Measurements from ENCODE around the gene OR51G2. TPM values are rescaled to one million over a fixed set of nuclear protein-coding genes. Genes with fewer than 3 reads are reported as not detected.

OR51G2 gene
- total and polyA plus RNA-seq, 11 donors = not detected

DNA sequence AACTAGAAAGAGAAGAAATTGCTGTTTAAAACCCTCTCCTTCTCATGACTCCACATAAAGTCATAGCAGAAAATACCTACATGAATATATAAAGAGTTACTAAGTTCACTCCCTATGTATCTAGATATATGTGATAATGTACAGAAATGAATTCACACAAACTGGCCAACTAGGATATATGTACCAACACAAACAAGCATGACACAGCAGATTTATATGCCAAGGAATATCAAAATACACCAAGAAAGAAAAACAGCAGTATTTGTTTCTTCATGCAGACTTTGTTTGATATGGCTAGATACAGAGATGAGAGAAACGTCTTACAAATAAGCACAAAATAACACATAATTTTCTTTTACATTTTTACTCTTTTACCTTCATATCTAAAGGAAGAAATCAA, 3.2 kb upstream of the OR51G2 start:
- H3K9me3 ChIP-seq = no peaks in the 10 kb centered on the region
- no peaks in the 10 kb centered on the region for H3K4me1 ChIP-seq
- TF ChIP-seq, protein P1, sequence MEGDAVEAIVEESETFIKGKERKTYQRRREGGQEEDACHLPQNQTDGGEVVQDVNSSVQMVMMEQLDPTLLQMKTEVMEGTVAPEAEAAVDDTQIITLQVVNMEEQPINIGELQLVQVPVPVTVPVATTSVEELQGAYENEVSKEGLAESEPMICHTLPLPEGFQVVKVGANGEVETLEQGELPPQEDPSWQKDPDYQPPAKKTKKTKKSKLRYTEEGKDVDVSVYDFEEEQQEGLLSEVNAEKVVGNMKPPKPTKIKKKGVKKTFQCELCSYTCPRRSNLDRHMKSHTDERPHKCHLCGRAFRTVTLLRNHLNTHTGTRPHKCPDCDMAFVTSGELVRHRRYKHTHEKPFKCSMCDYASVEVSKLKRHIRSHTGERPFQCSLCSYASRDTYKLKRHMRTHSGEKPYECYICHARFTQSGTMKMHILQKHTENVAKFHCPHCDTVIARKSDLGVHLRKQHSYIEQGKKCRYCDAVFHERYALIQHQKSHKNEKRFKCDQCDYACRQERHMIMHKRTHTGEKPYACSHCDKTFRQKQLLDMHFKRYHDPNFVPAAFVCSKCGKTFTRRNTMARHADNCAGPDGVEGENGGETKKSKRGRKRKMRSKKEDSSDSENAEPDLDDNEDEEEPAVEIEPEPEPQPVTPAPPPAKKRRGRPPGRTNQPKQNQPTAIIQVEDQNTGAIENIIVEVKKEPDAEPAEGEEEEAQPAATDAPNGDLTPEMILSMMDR (IDR thresholded peaks at IDR 0.05) = no peak
- TF ChIP-seq POLR2A (IDR thresholded peaks at IDR 0.05) = no peak
- no peak for DNase-seq
- no peak overlapping the region for H3K27ac ChIP-seq
- H3K36me3 ChIP-seq = no peaks in the 10 kb centered on the region
- no peaks in the 10 kb centered on the region for H3K27me3 ChIP-seq
- 55 to 59% (median 57%) methylated on average over 1 of the region's 1 CpG for WGBS, 4 donors
- intact Hi-C loops (cut with DNase I) = no loop called here
- ATAC-seq = no peak
- no peak overlapping the region for H3K4me3 ChIP-seq

DNA sequence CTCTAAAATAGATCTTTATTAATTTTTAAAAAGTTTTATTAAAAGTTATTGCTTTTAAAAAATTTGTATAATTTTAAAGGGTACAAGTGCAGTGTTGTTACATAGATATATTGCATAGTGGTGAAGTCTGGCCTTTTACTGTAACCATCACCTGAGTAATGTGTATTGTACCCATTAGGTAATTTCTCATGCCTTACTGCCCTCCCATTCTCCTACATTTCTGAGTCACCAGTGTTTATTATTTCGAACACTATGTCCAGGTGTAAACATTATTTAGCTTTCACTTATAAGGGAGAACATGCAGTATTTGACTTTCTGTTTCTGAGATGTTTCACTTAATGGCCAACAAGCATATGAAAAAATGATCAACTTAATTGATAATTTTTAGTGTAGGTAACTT, 2.6 kb upstream of the OR51G2 start:
- Histone ChIP-seq H3K9me3 (no peaks in the 10 kb centered on the region), H3K4me1 (no peaks in the 10 kb centered on the region), H3K36me3 (no peaks in the 10 kb centered on the region), H3K4me3 (no peak overlapping the region), H3K27me3 (no peaks in the 10 kb centered on the region), H3K27ac (no peak overlapping the region)
- no peak for TF ChIP-seq POLR2A (IDR thresholded peaks at IDR 0.05)
- TF ChIP-seq, protein P1 (IDR thresholded peaks at IDR 0.05) = no peak
- intact Hi-C loops (cut with DNase I) = no loop called here
- ATAC-seq (no peak), DNase-seq (no peak)
- WGBS, 4 donors = 69 to 83% (median 77%) methylated on average over 1 of the region's 1 CpG

DNA sequence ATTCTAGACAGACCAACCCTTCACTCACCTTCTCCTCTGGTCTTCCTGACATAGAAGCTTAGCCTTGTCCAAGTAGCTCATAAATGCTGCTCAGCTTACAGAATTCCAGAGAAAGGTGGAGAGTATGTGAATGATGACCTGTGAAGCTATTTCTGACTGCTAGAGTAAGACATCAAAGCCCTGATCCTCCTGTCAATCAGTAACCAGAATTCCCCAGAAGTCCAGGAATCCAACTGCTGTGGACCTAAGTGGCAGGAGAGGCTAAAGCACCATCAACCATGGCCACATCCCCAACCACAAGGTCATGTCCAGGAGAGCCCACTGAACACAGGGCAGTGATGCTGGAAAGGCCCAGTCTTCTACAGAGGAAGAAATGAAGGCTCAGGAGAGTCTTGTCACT, 2.6 kb downstream of the OR51G2 start:
- ATAC-seq (no peak), DNase-seq (no peak)
- Histone ChIP-seq H3K4me1 (no peaks in the 10 kb centered on the region), H3K4me3 (no peak overlapping the region), H3K36me3 (no peaks in the 10 kb centered on the region), H3K9me3 (no peaks in the 10 kb centered on the region), H3K27me3 (no peaks in the 10 kb centered on the region), H3K27ac (no peak overlapping the region)
- intact Hi-C loops (cut with DNase I) = no loop called here
- TF ChIP-seq, protein P1 (IDR thresholded peaks at IDR 0.05) = no peak
- no peak for TF ChIP-seq POLR2A (IDR thresholded peaks at IDR 0.05)

DNA sequence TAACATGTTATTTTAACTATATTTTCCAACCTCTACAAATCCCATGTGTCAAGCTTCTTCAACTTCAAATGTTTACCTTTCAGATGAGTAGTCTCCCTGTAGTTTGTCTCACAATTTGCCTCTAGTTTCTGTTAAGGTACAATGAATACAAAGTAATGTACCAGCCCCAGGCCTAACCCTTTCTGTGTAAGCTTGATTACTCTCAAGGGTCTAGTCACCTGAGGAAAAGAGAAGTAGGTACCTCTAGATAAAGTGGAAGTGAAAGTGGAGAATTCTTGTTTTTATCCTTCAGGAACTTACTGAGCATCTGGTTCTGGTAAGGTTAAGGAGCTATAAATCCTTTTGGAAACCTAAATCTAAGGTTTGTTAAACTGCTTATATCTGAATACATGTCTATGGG, 15.7 kb downstream of the OR51G2 start, which contains the start of gene OR51A7:
TSS of gene OR51A7 (plus strand) at position 300 of the 400 bp plus-strand sequence. CDS start 3,587 bp downstream, outside the sequence.
- no peak for ATAC-seq
- Histone ChIP-seq H3K36me3 (no peaks in the 10 kb centered on the region), H3K4me1 (no peaks in the 10 kb centered on the region), H3K27me3 (no peaks in the 10 kb centered on the region), H3K27ac (no peak within 1 kb of the TSS), H3K4me3 (no peak within 1 kb of the TSS), H3K9me3 (peaks cover 0 to under 1% (median 0%) of the 10 kb centered on the region in 12 donors)
- no peak for DNase-seq
- intact Hi-C loops (cut with DNase I) = no loop called here
- TF ChIP-seq POLR2A (IDR thresholded peaks at IDR 0.05) = no peak
- TF ChIP-seq, protein P1 (IDR thresholded peaks at IDR 0.05) = no peak
